Measurements from ENCODE around the gene CDCA8.
"Not testable (repeated sequence)": the region's sequence is repeated elsewhere in the genome, so short reads cannot be mapped to it uniquely, and the experiment has no call there.

CDCA8 gene

GRCh38 chr1:37672136-37672870 lies 20.0 kb upstream of the CDCA8 start:
- in situ Hi-C loops (cut with MboI; ENCODE audit: low sequenced_read_pairs) = no loop called here

- in situ Hi-C loops (cut with MboI; ENCODE audit: low sequenced_read_pairs) = no loop called here
These were observed 18.4 kb upstream of the CDCA8 start for GRCh38 chr1:37673920-37674319.

- in situ Hi-C loops (cut with MboI; ENCODE audit: low sequenced_read_pairs) = no loop called here
These were observed 15.8 kb upstream of the CDCA8 start for GRCh38 chr1:37676281-37677142.

- in situ Hi-C loops (cut with MboI; ENCODE audit: low sequenced_read_pairs) = no loop called here
These were observed 15.2 kb upstream of the CDCA8 start for GRCh38 chr1:37677143-37677439.

- in situ Hi-C loops (cut with MboI; ENCODE audit: low sequenced_read_pairs) = no loop called here
These were observed 14.5 kb upstream of the CDCA8 start for GRCh38 chr1:37677808-37678207.

- in situ Hi-C loops (cut with MboI; ENCODE audit: low sequenced_read_pairs) = no loop called here
These were observed 11.4 kb upstream of the CDCA8 start for GRCh38 chr1:37680933-37681332.

- in situ Hi-C loops (cut with MboI; ENCODE audit: low sequenced_read_pairs) = no loop called here
These were observed 9.9 kb upstream of the CDCA8 start for GRCh38 chr1:37682334-37682987.

GRCh38 chr1:37684182-37684581 lies 8.1 kb upstream of the CDCA8 start:
- in situ Hi-C loops (cut with MboI; ENCODE audit: low sequenced_read_pairs) = not testable (repeated sequence)

GRCh38 chr1:37685722-37686121 lies 6.6 kb upstream of the CDCA8 start:
- in situ Hi-C loops (cut with MboI; ENCODE audit: low sequenced_read_pairs) = no loop called here

- in situ Hi-C loops (cut with MboI; ENCODE audit: low sequenced_read_pairs) = not testable (repeated sequence)
These were observed 4.6 kb upstream of the CDCA8 start for GRCh38 chr1:37687764-37688163.

GRCh38 chr1:37688926-37689325 lies 3.4 kb upstream of the CDCA8 start:
- in situ Hi-C loops (cut with MboI; ENCODE audit: low sequenced_read_pairs) = no loop called here

- in situ Hi-C loops (cut with MboI; ENCODE audit: low sequenced_read_pairs) = no loop called here
These were observed 729 bp upstream of the CDCA8 start for GRCh38 chr1:37691497-37692077.

GRCh38 chr1:37692834-37693175 lies 489 bp downstream of the CDCA8 start:
- in situ Hi-C loops (cut with MboI; ENCODE audit: low sequenced_read_pairs) = no loop called here

GRCh38 chr1:37697090-37697489 lies 4.8 kb downstream of the CDCA8 start:
- in situ Hi-C loops (cut with MboI; ENCODE audit: low sequenced_read_pairs) = no loop called here

- in situ Hi-C loops (cut with MboI; ENCODE audit: low sequenced_read_pairs) = no loop called here
These were observed 5.4 kb downstream of the CDCA8 start for GRCh38 chr1:37697737-37698136.

GRCh38 chr1:37699147-37699546 lies 6.8 kb downstream of the CDCA8 start:
- in situ Hi-C loops (cut with MboI; ENCODE audit: low sequenced_read_pairs) = no loop called here

- in situ Hi-C loops (cut with MboI; ENCODE audit: low sequenced_read_pairs) = no loop called here
These were observed 8.7 kb downstream of the CDCA8 start for GRCh38 chr1:37701051-37701450.

GRCh38 chr1:37703061-37703460 lies 10.7 kb downstream of the CDCA8 start:
- in situ Hi-C loops (cut with MboI; ENCODE audit: low sequenced_read_pairs) = no loop called here

- in situ Hi-C loops (cut with MboI; ENCODE audit: low sequenced_read_pairs) = no loop called here
These were observed 12.7 kb downstream of the CDCA8 start for GRCh38 chr1:37704966-37705365.

- in situ Hi-C loops (cut with MboI; ENCODE audit: low sequenced_read_pairs) = no loop called here
These were observed 13.1 kb downstream of the CDCA8 start for GRCh38 chr1:37705399-37705798.

- in situ Hi-C loops (cut with MboI; ENCODE audit: low sequenced_read_pairs) = no loop called here
These were observed 16.2 kb downstream of the CDCA8 start for GRCh38 chr1:37708471-37708870.

GRCh38 chr1:37714226-37714625 lies 21.9 kb downstream of the CDCA8 start:
- in situ Hi-C loops (cut with MboI; ENCODE audit: low sequenced_read_pairs) = no loop called here

All from hTERT RPE-1 (cell line).